HepG2 (cell line): ENCODE measurements around the gene KCNIP4. TPM values are rescaled to one million over a fixed set of nuclear protein-coding genes. Genes with fewer than 3 reads are reported as not detected.

ENCODE experiments used
- ATAC-seq: fragments of 200-7000 bp; cut with Tn5 transposase; 3 replicates; pipeline ENCODE4 v1.9.1; 2020; ENCODE audit warnings: mild to moderate bottlenecking, moderate library complexity
- BruUV-seq: library from RNA; stranded (reverse); fragments of 400-500 nt; replicated peaks from 2 replicates; lab custom pipeline; 2021; lab: Mats Ljungman, UMichigan
- CTCF ChIA-PET: fragments of 300-600 bp; formaldehyde crosslinking; extraction: SDS; loops from one replicate; lab custom pipeline; 2021; ENCODE audit warnings: low total read pairs, inconsistent platforms, low intra/inter-chr PET ratio; lab: Yijun Ruan, JAX
- POLR2A ChIA-PET: fragments of 350-600 bp; sonication (Branson Sonifier 250); formaldehyde crosslinking; loops from one replicate; lab custom pipeline; 2020; ENCODE audit warnings: antibody characterized with exemption, inconsistent platforms; lab: Yijun Ruan, JAX
- DNase-seq: peaks from one replicate; pipeline ENCODE4 v3.0.0-alpha.2; 2015; ENCODE audit warnings: low spot score
- FAIRE-seq: peaks from 3 replicates; lab custom pipeline; 2011; peaks lifted over from hg19 to GRCh38; lab: Jason Lieb, UNC
- H2AFZ ChIP-seq: one replicate; pipeline ENCODE4 v1.6.1; 2011; ENCODE audit warnings: low read length, inconsistent platforms
- H3K27ac ChIP-seq: fragments of 300-600 bp; 3 replicates; pipeline ENCODE4 v1.8.0; 2011; ENCODE audit warnings: mixed run types, mild to moderate bottlenecking, mixed read lengths, low read length, inconsistent platforms; ENCODE audit not compliant: insufficient read depth; ENCODE audit errors: extremely low read length
- H3K27me3 ChIP-seq, 2 experiments: fragments of 200-600 bp in 1 of 2; 2 replicates in 1 of 2; 3 replicates in 1 of 2; pipeline versions ENCODE4 v1.6.0 to v1.8.0; 2011; ENCODE audit warnings: low read length in 2 of 2, mild to moderate bottlenecking in 2 of 2, moderate library complexity in 2 of 2, inconsistent platforms in 1 of 2; ENCODE audit not compliant: insufficient read depth in 2 of 2, control insufficient read depth in 1 of 2
- H3K36me3 ChIP-seq, 2 experiments: fragments of 200-600 bp in 1 of 2; replicated peaks in 1 of 2; 2 replicates in 1 of 2; 3 replicates in 1 of 2; pipeline versions ENCODE4 v1.5.1 to v1.8.0; 2011; ENCODE audit warnings: low read length in 2 of 2, inconsistent platforms in 1 of 2; ENCODE audit not compliant: insufficient read depth in 2 of 2, control insufficient read depth in 1 of 2
- H3K4me1 ChIP-seq: 2 replicates; pipeline ENCODE4 v1.5.1; 2012; ENCODE audit warnings: low read length, inconsistent platforms; ENCODE audit not compliant: insufficient read depth
- H3K4me2 ChIP-seq: 2 replicates; pipeline ENCODE4 v1.6.0; 2011; ENCODE audit warnings: low read depth, low read length, inconsistent platforms
- H3K4me3 ChIP-seq, 3 experiments: fragments of 200-600 bp in 1 of 3; sonication (generic), shearing (Covaris generic) in 1 of 3; replicated peaks in 1 of 3; 2 replicates each; pipeline ENCODE4 v1.5.1; 2011 to 2016; ENCODE audit warnings: low read length in 3 of 3, inconsistent platforms in 2 of 3, low read depth in 2 of 3, mild to moderate bottlenecking in 2 of 3, control low read depth in 1 of 3, mixed read lengths in 1 of 3; ENCODE audit not compliant: insufficient read depth in 1 of 3
- H3K79me2 ChIP-seq: one replicate; pipeline ENCODE4 v1.6.1; 2011; ENCODE audit warnings: low read length, inconsistent platforms; ENCODE audit not compliant: insufficient read depth
- H3K9ac ChIP-seq: 2 replicates; pipeline ENCODE4 v1.6.0; 2011; ENCODE audit warnings: mild to moderate bottlenecking, low read depth, low read length, inconsistent platforms; ENCODE audit not compliant: insufficient read depth
- H3K9me3 ChIP-seq: 2 replicates; pipeline ENCODE4 v1.5.1; 2012; ENCODE audit warnings: mild to moderate bottlenecking, low read length
- H4K20me1 ChIP-seq: 2 replicates; pipeline ENCODE4 v1.6.0; 2011; ENCODE audit warnings: inconsistent platforms, mild to moderate bottlenecking, low read length, moderate library complexity; ENCODE audit not compliant: insufficient read depth
- ATF1 ChIP-seq: IDR thresholded peaks from 2 replicates; pipeline ENCODE4 v1.6.1; 2016; ENCODE audit warnings: mild to moderate bottlenecking, control low read depth
- CAMTA2 ChIP-seq: sonication (generic); formaldehyde crosslinking; IDR thresholded peaks from 2 replicates; pipeline ENCODE4 v1.4.0; 2020; ENCODE audit warnings: mild to moderate bottlenecking, missing genetic modification reagents, borderline replicate concordance
- LCORL ChIP-seq, 2 experiments: fragments of 450-650 bp in 1 of 2; sonication (generic) in 1 of 2; formaldehyde crosslinking in 1 of 2; IDR thresholded peaks; 2 replicates each; pipeline versions ENCODE4 v1.5.0 to v1.6.1; 2017 to 2020; ENCODE audit warnings: antibody characterized with exemption in 1 of 2, missing genetic modification reagents in 1 of 2
- MEIS2 ChIP-seq: sonication (generic); formaldehyde crosslinking; IDR thresholded peaks from 2 replicates; pipeline ENCODE4 v1.9.0; 2021; ENCODE audit warnings: mild to moderate bottlenecking, missing genetic modification reagents
- PCBP1 ChIP-seq: fragments of 200-400 bp; formaldehyde crosslinking; IDR thresholded peaks from 2 replicates; pipeline ENCODE4 v1.6.1; 2017; ENCODE audit warnings: mild to moderate bottlenecking, low read depth, low read length, borderline replicate concordance
- ZNF329 ChIP-seq: sonication (generic); formaldehyde crosslinking; IDR thresholded peaks from 2 replicates; pipeline ENCODE4 v1.9.0; 2021; ENCODE audit warnings: low read depth, mild to moderate bottlenecking, missing genetic modification reagents
- ZNF556 ChIP-seq: sonication (generic); formaldehyde crosslinking; IDR thresholded peaks from 2 replicates; pipeline ENCODE4 v1.4.0; 2020; ENCODE audit warnings: mild to moderate bottlenecking, missing genetic modification reagents, borderline replicate concordance
- WGBS: methylation state at CpG from one replicate; pipeline ENCODE4 v1.1.6; 2017; ENCODE audit warnings: low lambda C conversion rate; 5-methylcytosine and 5-hydroxymethylcytosine counted together
- in situ Hi-C: cut with HindIII; loops from 2 replicates; pipeline ENCODE4 v1.10.0; 2017; ENCODE audit warnings: low pct_unique_long_range_greater_than_20kb; ENCODE audit not compliant: extremely low pct_ligation_motif_present
- intact Hi-C: fragments of 100-400 bp; cut with micrococcal nuclease; formaldehyde crosslinking; loops from one replicate; pipeline ENCODE4 v1.10.0; 2022; ENCODE audit not compliant: unreplicated experiment
- polyA plus RNA-seq, 8 experiments: library from polyadenylated mRNA; depleted of rRNA in 3 of 8; stranded (reverse) in 7 of 8; unstranded in 1 of 8; fragments of >200 nt; fragmentation: Illumina TruSeq in 4 of 8; extraction: Trizol in 4 of 8; gene quantifications; 2 replicates each; pipeline versions ENCODE4 v1.2.1 to v1.2.3, GENCODE V29; 2011 to 2016; ENCODE audit warnings: low read depth in 4 of 8, missing spikeins in 1 of 8, mixed read lengths in 1 of 8; ENCODE audit not compliant: insufficient read depth in 1 of 8
- total RNA-seq, 5 experiments: library from RNA; depleted of rRNA; stranded (reverse); fragments of >200 nt; fragmentation: Illumina TruSeq; extraction: Trizol; gene quantifications; 2 replicates each; pipeline ENCODE4 v1.2.3, GENCODE V29; 2016; ENCODE audit warnings: low read depth in 1 of 5
- TF ChIP-seq, protein P1 (sequence below): sonication (generic); formaldehyde crosslinking; IDR thresholded peaks from 2 replicates; pipeline ENCODE4 v1.4.0; 2020; ENCODE audit warnings: mild to moderate bottlenecking, missing genetic modification reagents

Gene KCNIP4
- total and polyA plus RNA-seq, 2 of the 13 experiments (the other 11 are each of a cell fraction or from before 2014, with no cell fraction given), result 0.09 TPM; not detected in 1

DNA sequence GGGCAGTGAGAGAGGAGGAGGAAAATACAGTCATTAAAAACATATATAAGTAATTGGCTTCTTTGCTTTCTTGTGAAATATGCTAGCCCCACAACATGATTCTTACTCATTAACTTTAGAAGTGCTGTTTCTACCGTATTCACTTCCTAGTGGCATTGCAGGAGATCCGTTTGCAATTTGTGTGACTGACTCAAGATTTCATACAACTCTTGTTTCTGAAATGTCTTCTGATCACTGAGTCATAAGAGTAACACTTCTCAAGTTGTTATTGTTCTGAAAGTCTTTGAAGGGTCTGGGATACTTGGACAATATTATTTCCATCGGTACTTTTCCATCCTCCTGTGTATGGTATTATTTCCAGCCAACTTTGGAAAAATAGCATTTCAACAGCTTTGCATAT is 937.5 kb downstream of the KCNIP4 start (continued):
- TF ChIP-seq LCORL (IDR thresholded peaks at IDR 0.05), result no peak
- TF ChIP-seq LCORL (CRISPR knock-in tag; IDR thresholded peaks at IDR 0.05), result no peak

DNA sequence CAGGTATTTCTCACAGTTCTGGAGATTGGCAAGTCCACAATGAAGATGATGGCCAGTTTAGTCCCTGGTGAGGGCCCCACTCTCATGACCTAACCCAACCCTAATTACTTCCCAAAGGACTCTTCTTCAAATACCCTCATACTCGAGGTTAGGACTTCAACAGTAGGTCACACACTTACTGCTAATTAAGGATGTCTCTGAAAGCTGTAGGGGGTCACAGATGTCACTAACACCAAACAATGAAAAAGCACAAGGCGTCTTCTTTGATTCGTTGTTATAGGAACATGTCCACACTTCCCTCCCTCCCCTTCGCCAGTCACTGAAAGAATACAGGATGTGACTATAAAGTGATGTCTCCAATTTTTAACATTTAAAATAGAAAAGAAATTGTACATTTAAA is 938.6 kb downstream of the KCNIP4 start:
- no peak overlapping the region for H3K4me2 ChIP-seq
- ATAC-seq (no peak), FAIRE-seq (no peak), DNase-seq (no peak)
- no peak overlapping the region for H3K27ac ChIP-seq
- no peaks in the 10 kb centered on the region for H3K79me2 ChIP-seq
- WGBS, result 4% methylated on average over 4 of the region's 4 CpGs
- ChIA-PET POLR2A (no interaction called here), CTCF (no interaction called here)
- H3K27me3 ChIP-seq, result no peaks in the 10 kb centered on the region
- intact Hi-C loops (no loop called here), in situ Hi-C loops (no loop called here)
- BruUV-seq, result no TSS peak
- 0 out of 2 replicates have a peak, but pooled peaks cover 9% of the 10 kb centered on the region for H3K9me3 ChIP-seq
- TF ChIP-seq, protein P1, sequence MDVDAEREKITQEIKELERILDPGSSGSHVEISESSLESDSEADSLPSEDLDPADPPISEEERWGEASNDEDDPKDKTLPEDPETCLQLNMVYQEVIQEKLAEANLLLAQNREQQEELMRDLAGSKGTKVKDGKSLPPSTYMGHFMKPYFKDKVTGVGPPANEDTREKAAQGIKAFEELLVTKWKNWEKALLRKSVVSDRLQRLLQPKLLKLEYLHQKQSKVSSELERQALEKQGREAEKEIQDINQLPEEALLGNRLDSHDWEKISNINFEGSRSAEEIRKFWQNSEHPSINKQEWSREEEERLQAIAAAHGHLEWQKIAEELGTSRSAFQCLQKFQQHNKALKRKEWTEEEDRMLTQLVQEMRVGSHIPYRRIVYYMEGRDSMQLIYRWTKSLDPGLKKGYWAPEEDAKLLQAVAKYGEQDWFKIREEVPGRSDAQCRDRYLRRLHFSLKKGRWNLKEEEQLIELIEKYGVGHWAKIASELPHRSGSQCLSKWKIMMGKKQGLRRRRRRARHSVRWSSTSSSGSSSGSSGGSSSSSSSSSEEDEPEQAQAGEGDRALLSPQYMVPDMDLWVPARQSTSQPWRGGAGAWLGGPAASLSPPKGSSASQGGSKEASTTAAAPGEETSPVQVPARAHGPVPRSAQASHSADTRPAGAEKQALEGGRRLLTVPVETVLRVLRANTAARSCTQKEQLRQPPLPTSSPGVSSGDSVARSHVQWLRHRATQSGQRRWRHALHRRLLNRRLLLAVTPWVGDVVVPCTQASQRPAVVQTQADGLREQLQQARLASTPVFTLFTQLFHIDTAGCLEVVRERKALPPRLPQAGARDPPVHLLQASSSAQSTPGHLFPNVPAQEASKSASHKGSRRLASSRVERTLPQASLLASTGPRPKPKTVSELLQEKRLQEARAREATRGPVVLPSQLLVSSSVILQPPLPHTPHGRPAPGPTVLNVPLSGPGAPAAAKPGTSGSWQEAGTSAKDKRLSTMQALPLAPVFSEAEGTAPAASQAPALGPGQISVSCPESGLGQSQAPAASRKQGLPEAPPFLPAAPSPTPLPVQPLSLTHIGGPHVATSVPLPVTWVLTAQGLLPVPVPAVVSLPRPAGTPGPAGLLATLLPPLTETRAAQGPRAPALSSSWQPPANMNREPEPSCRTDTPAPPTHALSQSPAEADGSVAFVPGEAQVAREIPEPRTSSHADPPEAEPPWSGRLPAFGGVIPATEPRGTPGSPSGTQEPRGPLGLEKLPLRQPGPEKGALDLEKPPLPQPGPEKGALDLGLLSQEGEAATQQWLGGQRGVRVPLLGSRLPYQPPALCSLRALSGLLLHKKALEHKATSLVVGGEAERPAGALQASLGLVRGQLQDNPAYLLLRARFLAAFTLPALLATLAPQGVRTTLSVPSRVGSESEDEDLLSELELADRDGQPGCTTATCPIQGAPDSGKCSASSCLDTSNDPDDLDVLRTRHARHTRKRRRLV (CRISPR knock-in tag), result no peak
- TF ChIP-seq MEIS2 (no peak), CAMTA2 (CRISPR knock-in tag) (no peak), PCBP1 (no peak), ZNF329 (CRISPR knock-in tag) (no peak), ATF1 (CRISPR knock-in tag) (no peak), ZNF556 (CRISPR knock-in tag) (no peak)
- no peaks in the 10 kb centered on the region for H3K4me1 ChIP-seq
- H2AFZ ChIP-seq, result no peak overlapping the region
- no peak overlapping the region for H3K4me3 ChIP-seq
- no peaks in the 10 kb centered on the region for H4K20me1 ChIP-seq
- H3K9ac ChIP-seq, result no peak overlapping the region
- H3K36me3 ChIP-seq, result no peaks in the 10 kb centered on the region
